ENCODE measurements around the gene PHOX2A. TPM values are rescaled to one million over a fixed set of nuclear protein-coding genes. Genes with fewer than 3 reads are reported as not detected.

Gene PHOX2A
- total and polyA plus RNA-seq, 2 of the 13 experiments (the other 11 are each of a cell fraction or from before 2014, with no cell fraction given): not detected

DNA sequence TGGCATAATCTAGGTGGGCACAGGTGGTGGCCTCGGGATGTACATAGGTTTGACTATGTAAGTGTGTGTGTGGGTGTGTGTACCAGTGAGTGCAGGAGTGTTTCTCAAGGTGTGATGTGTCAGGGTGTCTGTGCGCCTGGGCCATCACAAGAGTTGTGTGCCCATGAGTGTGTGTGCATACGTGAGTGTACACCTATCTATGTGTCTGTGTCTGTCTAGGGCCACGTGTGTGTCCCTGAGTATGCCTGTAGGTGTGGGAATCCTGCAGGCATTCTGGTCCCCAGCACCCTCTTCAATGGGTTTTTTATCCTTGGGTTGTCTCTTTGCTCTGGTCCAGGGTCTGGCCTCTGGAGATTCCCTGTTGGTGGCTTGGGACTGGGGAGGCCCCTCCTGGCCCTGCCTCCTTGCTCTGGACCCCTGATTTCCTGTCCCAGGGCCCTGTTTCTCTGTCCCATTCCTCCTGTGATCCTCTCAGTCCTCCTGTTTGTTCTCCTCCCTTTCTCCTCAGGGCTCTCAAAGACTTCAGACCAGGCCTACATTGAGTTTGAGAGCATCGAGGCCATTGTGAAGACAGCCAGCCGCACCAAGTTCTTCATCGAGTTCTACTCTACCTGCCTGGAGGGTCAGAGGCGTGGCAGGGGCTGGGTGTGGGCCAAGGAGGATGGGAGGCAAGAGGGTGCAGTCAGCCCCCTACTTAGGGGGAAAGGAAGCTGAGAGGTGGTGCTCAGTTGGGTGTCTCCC is 10.0 kb downstream of the PHOX2A start:
- no peak overlapping the region for H2AFZ ChIP-seq (ENCODE audit: low read length)
- CTCF ChIA-PET (ENCODE audit: low intra/inter-chr PET ratio, low total read pairs): no interaction called here
- DNase-seq (ENCODE audit: low spot score): no peak
- no peak for FAIRE-seq
- H3K9ac ChIP-seq (ENCODE audit: insufficient read depth, low read depth, low read length): no peak overlapping the region
- H3K4me1 ChIP-seq (ENCODE audit: insufficient read depth, low read length): no peaks in the 10 kb centered on the region
- no peaks in the 10 kb centered on the region for H3K9me3 ChIP-seq (ENCODE audit: low read length)
- H3K27me3 ChIP-seq (ENCODE audit: control insufficient read depth in 1 of 2, insufficient read depth in 2 of 2, low read length in 2 of 2): no peaks in the 10 kb centered on the region
- BruUV-seq (replicated peaks): no TSS peak
- POLR2A ChIA-PET: interaction anchor here (1.2 kb wide), 1 partner anchor 200 kb away, joined by 3 read pairs; the partner anchor contains the start of gene CLPB
- intact Hi-C loops (cut with micrococcal nuclease; ENCODE audit: unreplicated experiment) (no loop called here), in situ Hi-C loops (cut with HindIII; ENCODE audit: extremely low pct_ligation_motif_present, low pct_unique_long_range_greater_than_20kb) (no loop called here)
- H3K4me3 ChIP-seq (replicated peaks in 1 of 3; ENCODE audit: insufficient read depth in 1 of 3, low read depth in 2 of 3, low read length in 3 of 3): no peak overlapping the region
- no peaks in the 10 kb centered on the region for H3K79me2 ChIP-seq (ENCODE audit: insufficient read depth, low read length)
- TF ChIP-seq ZNF17 (CRISPR knock-in tag; IDR thresholded peaks at IDR 0.05) (no peak), HMG20B (CRISPR knock-in tag; conservative IDR thresholded peaks at IDR 0.05) (no peak), ISL2 (CRISPR knock-in tag; IDR thresholded peaks at IDR 0.05) (no peak)
- TF ChIP-seq, protein P1, sequence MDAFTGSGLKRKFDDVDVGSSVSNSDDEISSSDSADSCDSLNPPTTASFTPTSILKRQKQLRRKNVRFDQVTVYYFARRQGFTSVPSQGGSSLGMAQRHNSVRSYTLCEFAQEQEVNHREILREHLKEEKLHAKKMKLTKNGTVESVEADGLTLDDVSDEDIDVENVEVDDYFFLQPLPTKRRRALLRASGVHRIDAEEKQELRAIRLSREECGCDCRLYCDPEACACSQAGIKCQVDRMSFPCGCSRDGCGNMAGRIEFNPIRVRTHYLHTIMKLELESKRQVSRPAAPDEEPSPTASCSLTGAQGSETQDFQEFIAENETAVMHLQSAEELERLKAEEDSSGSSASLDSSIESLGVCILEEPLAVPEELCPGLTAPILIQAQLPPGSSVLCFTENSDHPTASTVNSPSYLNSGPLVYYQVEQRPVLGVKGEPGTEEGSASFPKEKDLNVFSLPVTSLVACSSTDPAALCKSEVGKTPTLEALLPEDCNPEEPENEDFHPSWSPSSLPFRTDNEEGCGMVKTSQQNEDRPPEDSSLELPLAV (CRISPR knock-in tag; conservative IDR thresholded peaks at IDR 0.05; ENCODE audit: low read depth): no peak
- TF ChIP-seq, protein P2, sequence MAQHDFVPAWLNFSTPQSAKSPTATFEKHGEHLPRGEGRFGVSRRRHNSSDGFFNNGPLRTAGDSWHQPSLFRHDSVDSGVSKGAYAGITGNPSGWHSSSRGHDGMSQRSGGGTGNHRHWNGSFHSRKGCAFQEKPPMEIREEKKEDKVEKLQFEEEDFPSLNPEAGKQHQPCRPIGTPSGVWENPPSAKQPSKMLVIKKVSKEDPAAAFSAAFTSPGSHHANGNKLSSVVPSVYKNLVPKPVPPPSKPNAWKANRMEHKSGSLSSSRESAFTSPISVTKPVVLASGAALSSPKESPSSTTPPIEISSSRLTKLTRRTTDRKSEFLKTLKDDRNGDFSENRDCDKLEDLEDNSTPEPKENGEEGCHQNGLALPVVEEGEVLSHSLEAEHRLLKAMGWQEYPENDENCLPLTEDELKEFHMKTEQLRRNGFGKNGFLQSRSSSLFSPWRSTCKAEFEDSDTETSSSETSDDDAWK (CRISPR knock-in tag; IDR thresholded peaks at IDR 0.05): no peak
- H4K20me1 ChIP-seq (ENCODE audit: insufficient read depth, low read length): no peaks in the 10 kb centered on the region
- WGBS (ENCODE audit: low lambda C conversion rate): 96% methylated on average over 8 of the region's 8 CpGs
- peaks cover 20 to 57% of the 10 kb centered on the region in 2 experiments; a peak in 4 of 5 replicates for H3K36me3 ChIP-seq (replicated peaks in 1 of 2; ENCODE audit: control insufficient read depth in 1 of 2, insufficient read depth in 2 of 2, low read length in 2 of 2)
- no peak overlapping the region for H3K27ac ChIP-seq (ENCODE audit: extremely low read length, insufficient read depth, low read length)
- ATAC-seq: no peak
- H3K4me2 ChIP-seq (ENCODE audit: low read depth, low read length): no peak overlapping the region
